Heart left ventricle (tissue), 16 donors: ENCODE measurements around the gene KRT31. TPM values are rescaled to one million over a fixed set of nuclear protein-coding genes. Genes with fewer than 3 reads are reported as not detected.
"Not testable (repeated sequence)": the region's sequence is repeated elsewhere in the genome, so short reads cannot be mapped to it uniquely, and the experiment has no call there.

ENCODE experiments used
- ATAC-seq, 4 donors: fragments of 200-7000 bp; cut with Tn5 transposase; one replicate each; pipeline ENCODE4 v1.9.1; 2020 to 2022; ENCODE audit warnings: moderate library complexity in 4 of 4, mild to moderate bottlenecking in 3 of 4, moderate number of reproducible peaks in 1 of 4
- DNase-seq, 5 donors: peaks; one replicate each; pipeline ENCODE4 v3.0.0-alpha.2; 2020
- H3K27ac ChIP-seq, 12 donors: fragments of 200-600 bp; sonication (generic) in 4 of 12; one replicate each; pipeline versions ENCODE4 v1.5.0 to v1.8.0; 2016 to 2022; ENCODE audit warnings: mild to moderate bottlenecking in 2 of 12
- H3K27me3 ChIP-seq, 9 donors: fragments of 200-600 bp; sonication (generic) in 2 of 9; one replicate each; pipeline versions ENCODE4 v1.5.1 to v1.8.0; 2016 to 2022; ENCODE audit warnings: mild to moderate bottlenecking in 3 of 9
- H3K36me3 ChIP-seq, 9 donors: fragments of 200-600 bp; sonication (generic) in 2 of 9; one replicate each; pipeline versions ENCODE4 v1.5.0 to v1.8.0; 2018 to 2022; ENCODE audit warnings: mild to moderate bottlenecking in 2 of 9
- H3K4me1 ChIP-seq, 12 donors: fragments of 200-600 bp; sonication (generic) in 4 of 12; one replicate each; pipeline versions ENCODE4 v1.5.0 to v1.8.0; 2016 to 2022; ENCODE audit warnings: mild to moderate bottlenecking in 3 of 12
- H3K4me3 ChIP-seq, 12 donors: fragments of 200-600 bp; sonication (generic) in 4 of 12; one replicate each; pipeline versions ENCODE4 v1.5.0 to v1.8.0; 2017 to 2022; ENCODE audit warnings: mild to moderate bottlenecking in 9 of 12, moderate library complexity in 4 of 12
- H3K9me3 ChIP-seq, 12 donors: fragments of 200-600 bp; sonication (generic) in 4 of 12; one replicate each; pipeline versions ENCODE4 v1.5.0 to v1.8.0; 2016 to 2022; ENCODE audit warnings: mild to moderate bottlenecking in 1 of 12
- POLR2A ChIP-seq, 2 donors: fragments of 450-650 bp; IDR thresholded peaks; one replicate each; pipeline ENCODE4 v1.6.1; 2017; ENCODE audit warnings: antibody characterized with exemption in 2 of 2, mild to moderate bottlenecking in 2 of 2, moderate library complexity in 2 of 2
- WGBS, 4 donors: extraction: QIAGEN DNeasy Blood & Tissue Kit in 2 of 4; methylation state at CpG; one replicate each; pipeline versions ENCODE4 v1.1.5 to v1.1.7; 2013 to 2018; 5-methylcytosine and 5-hydroxymethylcytosine counted together
- intact Hi-C, 10 donors: fragments of 100-400 bp; cut with DNase I; formaldehyde crosslinking; loops; one replicate each; pipeline versions ENCODE4 v1.11.1 to v1.14.2; 2022
- polyA plus RNA-seq, 2 donors: library from polyadenylated mRNA; stranded (reverse); fragments of 200-250 nt; gene quantifications; one replicate each; pipeline ENCODE4 v1.2.3, GENCODE V29; 2013
- total RNA-seq, 9 donors: library from RNA; depleted of rRNA in 2 of 9; stranded (reverse); fragments of >200 nt in 2 of 9; fragmentation: NEBNext Ultra II Directional in 3 of 9; extraction: Animal tissue kit (Norgen Biotek cat#: 25700) in 3 of 9; gene quantifications; one replicate each; pipeline versions ENCODE4 v1.1.0 to v1.2.4, GENCODE V29; 2016 to 2023
- TF ChIP-seq, protein P1 (sequence below), 12 donors: fragments of 200-600 bp; sonication (generic) in 4 of 12; IDR thresholded peaks; one replicate each; pipeline versions ENCODE4 v1.5.0 to v1.8.0; 2018 to 2022; ENCODE audit warnings: antibody characterized with exemption in 12 of 12, mild to moderate bottlenecking in 5 of 12
- donor health status: ischemic (EF 13 %, LVEDD 7.1; RV severe dilation, severe dysfunction).
- donor health status: healthy with polysubstance abuse.
- donor health status: DM: no; HTN: yes; CAD: no.
- donor health status: DM: no; HTN: no; CAD: no.
- donor health status: ischemic (EF 25% LVEDD 6.9; RV normal size, moderate dysfunction).
- donor health status: ischemic (EF 25% LVEDD 5.7; RV mildly dilated, moderate dysfunction).
- donor health status: healthy.
- donor health status: DM: yes; HTN: yes; CAD: no.
- donor health status: ischemic (EF 35%, LVEDD 5.7; RV mildly dilated, moderate dysfunction).
- donor health status: nonischemic (EF 11% LVEDD 7.7; RV severe dilation, severe dysfunction).
- donor health status: DM: yes; HTN: yes; CAD: no.
- donor health status: PGD.
- donor health status: ischemic (EF 29% LVEDD 5.4; RV normal size, mild dysfunction).
- donor health status: nonischemic (EF 23%, LVEDD 6.1; RV moderate dilation, normal function).

Gene KRT31
- total and polyA plus RNA-seq, 11 donors = not detected

- intact Hi-C loops = no loop called here
- no peak for TF ChIP-seq POLR2A (IDR thresholded peaks at IDR 0.05)
- TF ChIP-seq, protein P1, sequence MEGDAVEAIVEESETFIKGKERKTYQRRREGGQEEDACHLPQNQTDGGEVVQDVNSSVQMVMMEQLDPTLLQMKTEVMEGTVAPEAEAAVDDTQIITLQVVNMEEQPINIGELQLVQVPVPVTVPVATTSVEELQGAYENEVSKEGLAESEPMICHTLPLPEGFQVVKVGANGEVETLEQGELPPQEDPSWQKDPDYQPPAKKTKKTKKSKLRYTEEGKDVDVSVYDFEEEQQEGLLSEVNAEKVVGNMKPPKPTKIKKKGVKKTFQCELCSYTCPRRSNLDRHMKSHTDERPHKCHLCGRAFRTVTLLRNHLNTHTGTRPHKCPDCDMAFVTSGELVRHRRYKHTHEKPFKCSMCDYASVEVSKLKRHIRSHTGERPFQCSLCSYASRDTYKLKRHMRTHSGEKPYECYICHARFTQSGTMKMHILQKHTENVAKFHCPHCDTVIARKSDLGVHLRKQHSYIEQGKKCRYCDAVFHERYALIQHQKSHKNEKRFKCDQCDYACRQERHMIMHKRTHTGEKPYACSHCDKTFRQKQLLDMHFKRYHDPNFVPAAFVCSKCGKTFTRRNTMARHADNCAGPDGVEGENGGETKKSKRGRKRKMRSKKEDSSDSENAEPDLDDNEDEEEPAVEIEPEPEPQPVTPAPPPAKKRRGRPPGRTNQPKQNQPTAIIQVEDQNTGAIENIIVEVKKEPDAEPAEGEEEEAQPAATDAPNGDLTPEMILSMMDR (IDR thresholded peaks at IDR 0.05) = no peak
Measured at GRCh38 chr17:41383690-41384089, 13.7 kb downstream of the KRT31 start.

DNA sequence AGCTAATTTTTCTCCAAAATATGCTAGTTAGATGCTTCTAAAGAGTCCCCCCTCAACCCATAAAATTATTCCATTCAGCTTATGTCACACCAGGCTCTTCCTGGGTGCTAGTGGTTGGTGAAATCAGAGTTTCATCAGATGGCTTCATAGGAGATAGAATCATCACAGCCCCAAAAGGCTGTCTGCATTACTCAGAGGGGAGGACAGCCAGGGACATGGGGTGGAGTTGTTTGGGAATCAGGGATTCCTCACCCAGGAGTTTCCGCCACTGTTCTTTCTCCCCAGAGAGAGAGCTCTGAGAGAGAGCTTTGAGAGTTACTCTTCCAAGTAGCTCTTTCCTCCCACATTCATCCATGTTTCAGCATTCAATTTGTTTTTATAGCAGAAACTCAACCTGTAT lies 15.0 kb downstream of the KRT31 start:
- Histone ChIP-seq H3K9me3 (peaks cover 0 to 26% (median 14%) of the 10 kb centered on the region in 12 donors), H3K4me3 (no peak overlapping the region), H3K27me3 (peaks cover 0 to 8% (median 0%) of the 10 kb centered on the region in 9 donors), H3K27ac (no peak overlapping the region), H3K36me3 (no peaks in the 10 kb centered on the region), H3K4me1 (no peaks in the 10 kb centered on the region)
- DNase-seq (no peak), ATAC-seq (no peak)
- 74 to 91% (median 87%) methylated on average over 1 of the region's 1 CpG for WGBS, 4 donors
- no peak for TF ChIP-seq POLR2A (IDR thresholded peaks at IDR 0.05)
- TF ChIP-seq, protein P1 (IDR thresholded peaks at IDR 0.05) = no peak
- intact Hi-C loops = no loop called here

More at GRCh38 chr17:41383690-41384089, 13.7 kb downstream of the KRT31 start:
- no peak for DNase-seq
- Histone ChIP-seq H3K4me3 (no peak overlapping the region), H3K9me3 (peaks cover 0 to 28% (median 15%) of the 10 kb centered on the region in 12 donors), H3K36me3 (no peaks in the 10 kb centered on the region), H3K27me3 (peaks cover 0 to 10% (median 0%) of the 10 kb centered on the region in 9 donors), H3K27ac (no peak overlapping the region), H3K4me1 (no peaks in the 10 kb centered on the region)
- no peak for ATAC-seq
- 96 to 100% (median 97%) methylated on average over 1 of the region's 1 CpG for WGBS, 4 donors

DNA sequence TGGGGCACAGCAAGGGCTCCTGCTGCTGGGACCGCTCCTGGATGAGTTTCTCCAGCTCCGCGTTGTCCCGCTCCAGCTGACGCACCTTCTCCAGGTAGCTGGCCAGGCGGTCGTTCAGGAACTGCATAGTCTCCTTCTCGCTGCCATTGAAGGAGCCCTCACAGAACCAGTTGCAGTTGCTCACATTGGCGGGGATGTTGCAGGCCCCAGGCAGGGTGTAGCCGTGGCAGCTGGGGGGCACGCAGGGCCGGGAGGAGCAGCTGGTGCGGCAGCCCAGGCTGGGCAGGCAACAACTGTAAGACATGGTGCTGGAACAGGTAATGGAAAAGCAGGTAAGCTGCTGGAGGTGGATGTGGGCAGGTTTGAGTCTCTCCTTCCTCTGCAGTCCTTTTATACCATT lies 15.5 kb downstream of the KRT31 start, which contains the start of gene KRT34:
Gene KRT34, minus strand, starts transcription at position 364 of the 400 bp plus-strand sequence. Its CDS starts 60 bp downstream, at position 304.
- intact Hi-C loops = not testable (repeated sequence)
- WGBS, 4 donors = 87 to 90% (median 89%) methylated on average over 12 to 13 of the region's 13 CpGs
- H3K9me3 ChIP-seq = peaks cover 0 to 21% (median 12%) of the 10 kb centered on the region in 12 donors

GRCh38 chr17:41380091-41380490 lies 17.3 kb downstream of the KRT31 start:
- DNase-seq, H3K4me3 ChIP-seq, H3K27ac ChIP-seq, H3K36me3 ChIP-seq, H3K4me1 ChIP-seq, ATAC-seq, H3K27me3 ChIP-seq, intact Hi-C loops, H3K9me3 ChIP-seq: not testable (repeated sequence)
- WGBS, 4 donors = 83 to 92% (median 89%) methylated on average over 7 of the region's 7 CpGs

More for the DNA sequence above, 15.5 kb downstream of the KRT31 start, which contains the start of gene KRT34:
- H3K27ac ChIP-seq, ATAC-seq, H3K36me3 ChIP-seq, H3K4me3 ChIP-seq, DNase-seq, H3K4me1 ChIP-seq, H3K27me3 ChIP-seq: not testable (repeated sequence)

DNA sequence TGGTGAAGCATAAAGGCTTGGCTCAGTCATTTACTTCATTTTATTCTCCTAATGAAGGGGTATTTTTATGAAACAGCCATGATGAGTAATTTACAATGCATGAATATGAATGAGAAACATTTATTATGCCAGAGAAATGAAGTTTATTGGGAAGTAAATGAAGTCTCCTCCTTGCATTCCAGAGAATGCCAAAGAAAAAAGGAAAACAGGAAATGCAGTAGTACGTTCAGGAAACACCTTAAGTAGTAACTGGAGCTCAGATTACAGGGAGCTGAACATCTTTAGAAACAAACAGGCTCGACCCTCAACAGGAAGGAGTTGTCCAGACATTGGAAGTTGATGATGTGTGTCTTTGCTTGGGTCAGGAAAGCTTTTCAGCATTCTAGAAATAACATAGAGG lies 19.9 kb downstream of the KRT31 start:
- Histone ChIP-seq H3K27ac (no peak overlapping the region), H3K4me1 (no peaks in the 10 kb centered on the region), H3K27me3 (peaks cover 0 to 9% (median 0%) of the 10 kb centered on the region in 9 donors), H3K4me3 (no peak overlapping the region), H3K9me3 (peaks cover 0 to 4% (median 0%) of the 10 kb centered on the region in 12 donors), H3K36me3 (no peaks in the 10 kb centered on the region)
- TF ChIP-seq, protein P1 (IDR thresholded peaks at IDR 0.05) = no peak
- TF ChIP-seq POLR2A (IDR thresholded peaks at IDR 0.05) = no peak
- no peak for DNase-seq
- ATAC-seq = no peak
- intact Hi-C loops = no loop called here
- 18 to 29% (median 24%) methylated on average over 2 of the region's 2 CpGs for WGBS, 4 donors
